Ammon's horn (tissue), 1 donor: Measurements from ENCODE around the gene PLEKHA6.
"Not testable (repeated sequence)": the region's sequence is repeated elsewhere in the genome, so short reads cannot be mapped to it uniquely, and the experiment has no call there.

Experiments
- DNase-seq: peaks from one replicate; pipeline ENCODE4 v3.0.0-alpha.2; 2016; ENCODE audit warnings: low spot score

The PLEKHA6 gene

GRCh38 chr1:204237515-204237914, 122.2 kb downstream of the PLEKHA6 start:
- DNase-seq = not testable (repeated sequence)

GRCh38 chr1:204232526-204232925, 127.2 kb downstream of the PLEKHA6 start:
- no peak for DNase-seq

- no peak for DNase-seq
Observed at GRCh38 chr1:204230211-204230610, 129.5 kb downstream of the PLEKHA6 start.

- DNase-seq = no peak
Observed at GRCh38 chr1:204228896-204229295, 130.8 kb downstream of the PLEKHA6 start.

GRCh38 chr1:204227996-204228785, 131.5 kb downstream of the PLEKHA6 start:
- DNase-seq = no peak

GRCh38 chr1:204227351-204227750, 132.4 kb downstream of the PLEKHA6 start:
- no peak for DNase-seq

- DNase-seq = no peak
Observed at GRCh38 chr1:204225841-204226735, 133.6 kb downstream of the PLEKHA6 start.

GRCh38 chr1:204224655-204225054, 135.1 kb downstream of the PLEKHA6 start:
- no peak for DNase-seq

GRCh38 chr1:204223129-204223860, 136.4 kb downstream of the PLEKHA6 start:
- DNase-seq = no peak

GRCh38 chr1:204222764-204223055, 137.0 kb downstream of the PLEKHA6 start:
- no peak for DNase-seq

GRCh38 chr1:204222006-204222763, 137.5 kb downstream of the PLEKHA6 start:
- no peak for DNase-seq

- no peak for DNase-seq
Observed at GRCh38 chr1:204221271-204221670, 138.5 kb downstream of the PLEKHA6 start.

GRCh38 chr1:204219971-204220616, 139.6 kb downstream of the PLEKHA6 start:
- no peak for DNase-seq

- no peak for DNase-seq
Observed at GRCh38 chr1:204218552-204218951, 141.2 kb downstream of the PLEKHA6 start.

- DNase-seq = no peak
Observed at GRCh38 chr1:204217648-204218000, 142.1 kb downstream of the PLEKHA6 start.

GRCh38 chr1:204216880-204217647, 142.7 kb downstream of the PLEKHA6 start:
- no peak for DNase-seq

GRCh38 chr1:204216236-204216635, 143.5 kb downstream of the PLEKHA6 start:
- DNase-seq = no peak

GRCh38 chr1:204213668-204214662, 145.8 kb downstream of the PLEKHA6 start, which contains the start of gene GOLT1A:
Gene GOLT1A, minus strand, starts transcription at chr1:204213988. Its CDS starts 82 bp downstream, at chr1:204213906.
- peak; percentile 87 for DNase-seq

GRCh38 chr1:204212715-204213114, 147.0 kb downstream of the PLEKHA6 start:
- no peak for DNase-seq
